HG03460 (cell line): ENCODE measurements around the gene IGFBP4.

ENCODE experiments used
- ATAC-seq: cut with Tn5 transposase; IDR thresholded peaks from one replicate; pipeline ENCODE4 v1.9.1; 2021; ENCODE audit not compliant: unreplicated experiment

Gene IGFBP4

GRCh38 chr17:40454613-40454995 lies 11.4 kb downstream of the IGFBP4 start:
- no peak for ATAC-seq

DNA sequence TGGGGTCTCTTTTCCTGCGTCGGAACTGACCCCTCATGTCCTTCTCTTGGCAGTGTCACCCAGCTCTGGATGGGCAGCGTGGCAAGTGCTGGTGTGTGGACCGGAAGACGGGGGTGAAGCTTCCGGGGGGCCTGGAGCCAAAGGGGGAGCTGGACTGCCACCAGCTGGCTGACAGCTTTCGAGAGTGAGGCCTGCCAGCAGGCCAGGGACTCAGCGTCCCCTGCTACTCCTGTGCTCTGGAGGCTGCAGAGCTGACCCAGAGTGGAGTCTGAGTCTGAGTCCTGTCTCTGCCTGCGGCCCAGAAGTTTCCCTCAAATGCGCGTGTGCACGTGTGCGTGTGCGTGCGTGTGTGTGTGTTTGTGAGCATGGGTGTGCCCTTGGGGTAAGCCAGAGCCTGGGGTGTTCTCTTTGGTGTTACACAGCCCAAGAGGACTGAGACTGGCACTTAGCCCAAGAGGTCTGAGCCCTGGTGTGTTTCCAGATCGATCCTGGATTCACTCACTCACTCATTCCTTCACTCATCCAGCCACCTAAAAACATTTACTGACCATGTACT lies 13.2 kb downstream of the IGFBP4 start:
- no peak for ATAC-seq

DNA sequence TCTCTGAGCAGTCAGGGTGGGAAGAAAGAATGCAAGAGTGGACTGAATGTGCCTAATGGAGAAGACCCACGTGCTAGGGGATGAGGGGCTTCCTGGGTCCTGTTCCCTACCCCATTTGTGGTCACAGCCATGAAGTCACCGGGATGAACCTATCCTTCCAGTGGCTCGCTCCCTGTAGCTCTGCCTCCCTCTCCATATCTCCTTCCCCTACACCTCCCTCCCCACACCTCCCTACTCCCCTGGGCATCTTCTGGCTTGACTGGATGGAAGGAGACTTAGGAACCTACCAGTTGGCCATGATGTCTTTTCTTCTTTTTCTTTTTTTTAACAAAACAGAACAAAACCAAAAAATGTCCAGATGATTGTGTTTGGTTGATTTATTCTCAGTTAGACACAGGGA lies 14.1 kb downstream of the IGFBP4 start:
- no peak for ATAC-seq

DNA sequence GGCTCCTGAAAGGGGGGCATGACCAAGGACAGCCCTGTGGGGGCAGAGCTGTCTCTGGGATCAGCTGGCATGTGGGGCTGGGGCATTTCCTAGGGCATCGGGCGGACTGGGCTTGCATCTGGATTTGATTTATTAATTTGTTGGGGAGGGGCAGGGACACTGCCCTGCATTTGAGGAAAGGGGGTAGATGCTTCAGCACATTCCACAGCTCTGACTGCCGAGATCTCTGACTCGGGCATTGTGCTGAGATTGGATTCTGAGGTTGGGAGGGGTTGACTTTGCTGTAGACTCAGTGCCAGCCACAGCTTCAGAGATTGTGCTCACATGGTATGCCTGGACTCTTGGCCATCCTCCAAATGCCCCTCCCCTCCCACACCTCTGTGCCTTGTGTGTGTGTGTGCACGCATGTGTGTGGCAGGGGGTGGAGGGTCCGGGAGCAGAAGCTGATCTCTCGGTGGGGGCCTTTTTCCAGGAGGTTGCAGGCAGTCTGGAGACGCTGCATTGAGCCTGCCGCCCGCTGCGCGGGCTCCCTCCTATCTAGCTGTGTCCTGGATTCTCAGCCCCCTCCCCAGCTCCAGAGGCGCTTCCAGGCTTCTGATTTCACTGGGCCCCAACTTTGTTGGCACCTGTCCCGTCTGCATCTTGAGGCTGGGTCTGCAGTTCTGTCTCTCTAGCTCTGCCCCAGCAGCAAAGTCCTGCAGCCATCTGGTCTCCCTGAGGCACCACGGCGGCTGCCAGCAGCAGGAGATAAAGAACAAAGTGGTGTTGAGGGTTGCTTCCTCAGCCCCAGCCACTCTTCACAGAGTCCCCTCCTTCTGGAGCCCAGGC lies 14.9 kb downstream of the IGFBP4 start:
- no peak for ATAC-seq

- no peak for ATAC-seq
Observed at GRCh38 chr17:40458851-40459482, 15.7 kb downstream of the IGFBP4 start.

- ATAC-seq: no peak
Observed at GRCh38 chr17:40459636-40460603, 16.7 kb downstream of the IGFBP4 start.

- no peak for ATAC-seq
Observed at GRCh38 chr17:40460604-40460967, 17.3 kb downstream of the IGFBP4 start.

DNA sequence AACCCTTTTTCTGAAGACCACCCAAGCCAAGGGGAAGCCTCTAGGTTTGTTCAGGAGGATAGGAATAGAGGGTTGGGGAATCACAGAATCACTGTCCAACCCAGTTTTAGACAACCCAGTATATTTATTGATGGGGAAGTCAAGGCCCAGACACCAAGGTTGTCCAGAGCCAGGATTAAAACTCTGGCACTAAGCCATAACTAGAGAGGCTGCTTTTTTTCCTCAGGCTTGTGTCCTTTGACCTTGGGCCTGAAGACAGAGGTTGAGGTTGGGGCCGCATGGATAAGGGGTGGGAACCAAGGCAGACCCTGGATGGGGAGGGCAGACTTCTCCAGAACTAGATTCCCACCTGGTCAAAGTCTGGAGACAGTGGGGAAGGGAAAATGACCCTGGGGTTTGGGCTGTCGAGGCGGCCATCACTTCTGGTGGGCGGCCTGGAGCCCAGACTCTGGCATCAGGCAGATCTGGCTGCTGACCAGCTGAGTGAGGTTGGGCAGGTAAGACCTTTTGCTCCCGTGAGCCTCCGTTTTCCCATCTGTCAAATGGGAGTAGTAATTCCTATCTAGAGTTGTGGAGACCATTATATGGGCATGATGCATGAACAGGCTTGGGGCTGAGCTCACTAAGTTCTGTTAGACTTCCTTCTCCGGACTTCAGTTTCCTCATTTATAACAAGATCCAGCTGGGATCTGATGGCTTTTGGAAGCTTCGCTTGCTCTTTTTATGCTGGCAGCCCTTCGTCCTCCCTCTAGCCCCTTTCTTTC lies 17.9 kb downstream of the IGFBP4 start:
- no peak for ATAC-seq

DNA sequence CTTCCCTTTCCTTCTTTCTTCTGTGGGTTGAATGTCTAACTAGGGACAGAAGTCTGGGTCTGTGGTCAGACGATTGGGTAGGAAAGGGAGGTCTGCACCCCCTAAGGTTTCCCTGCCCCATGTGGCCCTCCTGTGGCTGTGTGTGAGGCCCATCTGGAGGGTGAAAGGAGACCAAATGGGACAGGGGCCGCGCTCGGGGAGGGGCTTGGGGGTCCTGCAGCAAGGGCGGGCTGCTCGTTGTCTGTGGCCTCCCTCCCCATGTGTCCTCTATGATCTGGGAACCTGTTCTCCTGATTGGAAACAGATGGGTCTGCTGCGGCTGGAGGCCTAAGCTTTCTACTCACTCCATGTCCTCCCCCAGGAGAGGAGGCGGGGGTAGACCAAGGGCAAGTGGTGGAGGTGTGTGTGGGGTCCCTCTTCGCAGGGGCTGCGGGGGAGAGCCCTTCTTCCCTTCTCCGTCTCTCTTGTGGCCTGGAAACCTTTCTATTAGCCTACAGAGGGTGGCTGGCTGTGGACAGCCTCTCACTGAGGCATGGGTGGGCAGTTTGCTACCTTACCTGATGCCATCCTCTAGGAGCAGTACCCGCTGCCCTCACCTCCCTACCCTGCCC lies 18.6 kb downstream of the IGFBP4 start:
- no peak for ATAC-seq

- no peak for ATAC-seq
Observed at GRCh38 chr17:40462343-40463121, 19.3 kb downstream of the IGFBP4 start.

- no peak for ATAC-seq
Observed at GRCh38 chr17:40463122-40463550, 19.9 kb downstream of the IGFBP4 start.

- ATAC-seq: no peak
Observed at GRCh38 chr17:40464392-40464855, 21.2 kb downstream of the IGFBP4 start.

GRCh38 chr17:40466298-40466971 lies 23.2 kb downstream of the IGFBP4 start:
- ATAC-seq: no peak

DNA sequence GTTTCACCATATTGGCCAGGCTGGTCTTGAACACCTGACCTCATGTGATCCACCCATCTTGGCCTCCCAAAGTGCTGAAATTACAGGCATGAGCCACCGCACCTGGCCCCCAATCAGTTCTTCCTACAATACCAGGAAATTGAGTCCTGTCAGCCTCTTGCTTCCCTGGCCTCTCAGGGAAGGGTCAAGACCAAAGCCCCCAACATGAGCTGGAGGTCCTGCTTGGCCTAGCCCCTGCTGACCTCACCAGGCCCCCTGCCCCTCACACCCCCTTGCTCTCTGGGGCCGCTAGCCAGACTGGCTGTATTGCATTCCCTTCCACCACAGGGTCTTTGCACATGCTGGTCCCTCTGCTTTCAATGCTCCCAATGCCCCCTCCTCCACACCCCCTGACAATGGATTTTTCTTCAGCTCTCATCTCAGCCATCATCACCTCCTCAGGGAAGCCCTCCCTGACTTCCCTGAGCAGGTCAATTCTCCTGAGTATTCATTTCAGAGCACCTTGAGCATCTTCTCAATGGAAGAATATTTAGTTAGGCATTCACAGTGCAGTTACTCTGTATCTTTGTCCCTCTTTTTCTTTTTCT lies 24.1 kb downstream of the IGFBP4 start:
- no peak for ATAC-seq

DNA sequence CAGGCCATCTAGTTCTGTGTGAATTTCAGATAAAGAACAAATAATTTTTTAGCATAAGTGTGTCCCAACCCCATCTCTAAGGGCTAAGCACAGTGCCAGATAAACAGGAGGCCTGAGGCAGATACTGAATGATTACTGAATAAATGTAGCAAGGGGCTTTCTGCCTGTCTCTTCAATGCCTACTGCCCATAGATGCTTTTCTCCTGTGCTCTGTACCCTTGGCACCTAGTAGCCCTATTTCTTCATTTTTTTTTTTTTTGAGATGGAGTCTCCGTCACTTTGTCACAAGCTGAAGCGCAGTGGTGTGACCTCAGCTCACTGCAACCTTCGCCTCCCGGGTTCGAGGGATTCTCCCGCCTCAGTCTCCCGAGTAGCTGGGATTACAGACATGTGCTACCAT lies 25.3 kb downstream of the IGFBP4 start:
- ATAC-seq: no peak

GRCh38 chr17:40469805-40470675 lies 26.8 kb downstream of the IGFBP4 start:
- ATAC-seq: no peak
